Measurements from ENCODE around the gene GALT. TPM values are rescaled to one million over a fixed set of nuclear protein-coding genes. Genes with fewer than 3 reads are reported as not detected.

Gene GALT
- total RNA-seq, 1 donor from 2014 or later = 35.5 TPM

DNA sequence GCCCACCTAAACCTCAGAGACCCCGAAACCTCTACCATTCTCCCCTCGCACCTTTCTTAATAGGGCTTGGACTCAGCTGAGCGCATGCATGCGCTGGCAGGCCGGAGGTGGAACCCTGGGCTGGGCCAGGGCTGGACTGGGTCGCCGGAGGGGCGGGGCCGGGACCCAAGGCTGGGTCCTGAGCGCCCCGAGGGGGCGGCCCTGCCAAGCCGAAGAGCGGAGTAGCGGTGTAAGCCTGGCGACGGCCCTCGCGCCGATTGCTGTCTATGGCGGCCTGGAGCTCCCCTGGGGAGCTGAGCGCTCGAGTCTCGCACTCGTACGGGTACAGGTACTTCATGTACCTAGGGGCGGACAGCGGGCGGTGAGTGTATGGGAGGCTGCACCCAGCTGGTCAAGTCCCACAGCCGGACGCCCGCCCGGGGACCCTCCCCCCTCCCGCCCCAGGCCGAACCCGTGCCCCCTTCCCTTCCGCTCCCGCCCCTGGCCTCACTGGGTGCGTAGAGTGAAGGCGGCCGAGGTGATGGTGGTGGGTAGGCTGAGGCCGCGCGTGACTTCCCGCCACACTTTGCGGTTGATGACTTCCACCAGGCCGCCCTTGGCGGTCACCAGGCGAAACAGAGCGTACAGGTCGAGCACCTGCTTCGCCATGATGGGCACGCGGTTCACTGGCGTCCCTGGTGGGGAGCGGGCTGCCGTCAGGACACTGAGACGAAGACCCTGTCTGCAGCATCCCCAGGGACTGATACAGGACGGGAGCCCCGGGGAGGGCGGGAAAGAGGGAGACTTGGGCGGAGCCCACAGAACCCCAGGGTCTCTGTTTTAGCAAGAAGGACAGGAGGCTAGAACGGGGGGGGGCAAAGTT is 22.9 kb upstream of the GALT start:
- TF ChIP-seq, protein P1, sequence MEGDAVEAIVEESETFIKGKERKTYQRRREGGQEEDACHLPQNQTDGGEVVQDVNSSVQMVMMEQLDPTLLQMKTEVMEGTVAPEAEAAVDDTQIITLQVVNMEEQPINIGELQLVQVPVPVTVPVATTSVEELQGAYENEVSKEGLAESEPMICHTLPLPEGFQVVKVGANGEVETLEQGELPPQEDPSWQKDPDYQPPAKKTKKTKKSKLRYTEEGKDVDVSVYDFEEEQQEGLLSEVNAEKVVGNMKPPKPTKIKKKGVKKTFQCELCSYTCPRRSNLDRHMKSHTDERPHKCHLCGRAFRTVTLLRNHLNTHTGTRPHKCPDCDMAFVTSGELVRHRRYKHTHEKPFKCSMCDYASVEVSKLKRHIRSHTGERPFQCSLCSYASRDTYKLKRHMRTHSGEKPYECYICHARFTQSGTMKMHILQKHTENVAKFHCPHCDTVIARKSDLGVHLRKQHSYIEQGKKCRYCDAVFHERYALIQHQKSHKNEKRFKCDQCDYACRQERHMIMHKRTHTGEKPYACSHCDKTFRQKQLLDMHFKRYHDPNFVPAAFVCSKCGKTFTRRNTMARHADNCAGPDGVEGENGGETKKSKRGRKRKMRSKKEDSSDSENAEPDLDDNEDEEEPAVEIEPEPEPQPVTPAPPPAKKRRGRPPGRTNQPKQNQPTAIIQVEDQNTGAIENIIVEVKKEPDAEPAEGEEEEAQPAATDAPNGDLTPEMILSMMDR (IDR thresholded peaks at IDR 0.05) = no peak
- DNase-seq (ENCODE audit: low spot score) = no peak
- Mint-ChIP-seq H3K27ac (ENCODE audit: unreplicated experiment) (no peak overlapping the region), H3K4me3 (ENCODE audit: unreplicated experiment) (no peak overlapping the region), H3K27me3 (ENCODE audit: low read depth) (peaks cover 29% of the 10 kb centered on the region), H3K9me3 (ENCODE audit: low read depth) (no peaks in the 10 kb centered on the region), H3K36me3 (ENCODE audit: low read depth) (no peaks in the 10 kb centered on the region), H3K4me1 (ENCODE audit: low read depth) (peaks cover 28% of the 10 kb centered on the region)

DNA sequence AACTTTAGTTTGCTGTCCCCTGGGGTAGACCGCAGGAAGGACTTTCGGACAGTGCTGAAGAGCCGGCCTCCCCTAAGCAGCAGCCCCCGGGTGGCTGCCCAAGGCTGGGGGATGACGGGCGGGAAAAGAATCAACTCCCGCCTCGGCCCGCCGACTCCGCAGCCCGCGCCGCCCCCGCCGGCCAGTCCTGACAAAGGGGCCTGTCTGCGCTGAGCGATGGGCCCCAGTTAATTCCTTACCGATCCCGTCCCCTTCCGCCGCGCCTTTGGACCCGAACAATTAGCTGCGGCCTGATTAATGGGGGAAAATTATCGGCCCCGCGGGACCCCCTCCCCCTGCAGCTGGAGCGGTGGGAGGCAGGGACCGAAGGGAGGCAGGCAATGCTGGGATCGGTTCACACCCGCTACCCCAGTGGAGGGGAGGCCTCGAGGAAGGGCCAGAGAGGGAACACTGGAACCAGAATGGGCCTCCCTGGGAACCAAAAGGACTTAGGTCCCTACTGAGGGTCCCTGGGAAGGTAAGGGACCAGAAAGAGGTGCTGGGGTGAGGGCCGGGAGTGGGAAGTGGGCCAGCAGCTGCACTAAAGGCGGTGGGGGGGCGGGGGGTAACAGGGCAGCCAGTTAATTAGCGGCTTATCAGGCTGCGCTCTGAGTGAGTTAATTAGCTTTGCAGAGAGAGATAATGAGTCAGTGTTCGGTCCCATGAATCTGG is 21.8 kb upstream of the GALT start:
- no peak for DNase-seq (ENCODE audit: low spot score)
- TF ChIP-seq, protein P1 (IDR thresholded peaks at IDR 0.05) = no peak
- no peaks in the 10 kb centered on the region for H3K36me3 Mint-ChIP-seq (ENCODE audit: low read depth)
- peaks cover 36% of the 10 kb centered on the region for H3K27me3 Mint-ChIP-seq (ENCODE audit: low read depth)
- H3K4me3 Mint-ChIP-seq (ENCODE audit: unreplicated experiment) = no peak overlapping the region
- H3K4me1 Mint-ChIP-seq (ENCODE audit: low read depth) = peaks cover 24% of the 10 kb centered on the region
- no peaks in the 10 kb centered on the region for H3K9me3 Mint-ChIP-seq (ENCODE audit: low read depth)
- H3K27ac Mint-ChIP-seq (ENCODE audit: unreplicated experiment) = no peak overlapping the region

DNA sequence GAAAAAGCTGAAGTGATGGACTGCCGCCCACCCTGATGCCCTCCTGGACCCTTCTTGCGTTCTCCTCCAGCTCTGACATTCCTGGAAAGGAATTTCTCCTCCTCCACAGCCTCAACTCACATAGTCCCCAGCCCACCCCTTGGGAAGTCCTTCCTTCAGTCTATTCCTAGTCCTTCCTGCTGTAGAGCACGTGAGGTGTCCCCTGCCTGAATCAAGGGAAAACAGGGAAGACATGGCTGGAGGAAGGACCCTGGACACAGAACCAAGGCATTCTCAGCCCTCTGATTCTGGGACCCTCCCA is 21.3 kb upstream of the GALT start:
- H3K27ac Mint-ChIP-seq (ENCODE audit: unreplicated experiment) = no peak overlapping the region
- TF ChIP-seq, protein P1 (IDR thresholded peaks at IDR 0.05) = no peak
- peaks cover 41% of the 10 kb centered on the region for H3K27me3 Mint-ChIP-seq (ENCODE audit: low read depth)
- no peaks in the 10 kb centered on the region for H3K36me3 Mint-ChIP-seq (ENCODE audit: low read depth)
- no peaks in the 10 kb centered on the region for H3K9me3 Mint-ChIP-seq (ENCODE audit: low read depth)
- DNase-seq (ENCODE audit: low spot score) = no peak
- no peak overlapping the region for H3K4me3 Mint-ChIP-seq (ENCODE audit: unreplicated experiment)
- peaks cover 19% of the 10 kb centered on the region for H3K4me1 Mint-ChIP-seq (ENCODE audit: low read depth)

DNA sequence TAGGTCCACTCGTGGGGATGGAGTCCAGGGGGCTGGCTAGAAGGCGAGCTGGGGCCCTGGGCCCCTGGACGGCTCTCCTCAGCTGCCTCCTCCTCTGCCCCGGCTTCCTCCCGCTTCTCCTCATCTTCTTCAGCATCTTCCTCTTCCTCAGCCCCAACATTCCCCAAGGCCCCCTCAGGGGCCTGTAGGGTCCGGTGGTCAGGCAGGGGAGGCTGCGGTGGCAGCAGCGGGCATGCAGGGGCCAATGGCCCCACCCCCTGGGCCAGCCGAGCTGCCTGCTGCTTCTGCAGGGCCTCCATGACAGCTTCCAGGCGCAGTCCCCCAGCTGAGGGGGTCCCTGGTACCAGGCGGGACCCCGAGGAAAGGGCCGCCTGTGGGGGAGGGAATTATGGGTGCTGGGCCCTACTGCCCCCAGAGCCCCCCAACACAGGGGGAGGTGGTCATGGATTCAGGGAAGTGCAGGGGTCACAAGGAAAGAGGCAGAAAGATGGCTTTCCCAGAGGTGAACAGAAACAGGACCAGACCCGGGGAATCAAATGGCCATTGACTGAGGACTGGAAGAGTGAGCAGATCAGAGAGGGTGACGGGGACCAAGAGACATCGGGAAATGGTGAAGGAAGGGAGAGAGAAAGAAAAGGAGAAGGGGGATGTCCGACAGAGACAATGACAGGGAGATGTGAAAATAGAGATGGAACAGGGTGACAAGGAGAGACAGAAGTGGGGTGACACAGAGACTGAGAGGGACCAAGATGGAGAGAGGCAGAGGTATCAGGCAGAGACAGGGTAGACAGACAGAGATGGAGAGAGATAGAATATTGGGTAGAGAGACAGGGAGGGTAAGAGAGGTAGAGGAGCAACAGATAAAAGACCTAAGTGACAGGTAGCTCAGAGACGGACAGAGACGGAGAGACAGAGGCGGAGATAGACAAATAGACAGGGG is 18.5 kb upstream of the GALT start:
- Mint-ChIP-seq H3K4me1 (ENCODE audit: low read depth) (peaks cover 11% of the 10 kb centered on the region), H3K36me3 (ENCODE audit: low read depth) (no peaks in the 10 kb centered on the region), H3K4me3 (ENCODE audit: unreplicated experiment) (peak overlapping the region; percentile 64), H3K9me3 (ENCODE audit: low read depth) (no peaks in the 10 kb centered on the region), H3K27ac (ENCODE audit: unreplicated experiment) (peak overlapping the region; percentile 19), H3K27me3 (ENCODE audit: low read depth) (peaks cover 55% of the 10 kb centered on the region)
- DNase-seq (ENCODE audit: low spot score) = no peak
- TF ChIP-seq, protein P1 (IDR thresholded peaks at IDR 0.05) = no peak

Measured in chondrocyte (in vitro differentiated cells).